Spleen (tissue), 7 donors: ENCODE measurements around the gene ZFYVE26.
"Not testable (repeated sequence)": the region's sequence is repeated elsewhere in the genome, so short reads cannot be mapped to it uniquely, and the experiment has no call there.

ENCODE experiments used
- CTCF ChIP-seq, 11 experiments: fragments of 200-600 bp in 7 of 11; fragments of 450-650 bp in 4 of 11; sonication (generic) in 4 of 11; IDR thresholded peaks in 8 of 11; conservative IDR thresholded peaks in 3 of 11; 1 replicate in 7 of 11; 2 replicates in 4 of 11; pipeline versions ENCODE4 v1.4.0 to v1.8.0; 2016 to 2021; ENCODE audit warnings: antibody characterized with exemption in 11 of 11, inconsistent platforms in 4 of 11, mild to moderate bottlenecking in 1 of 11
- POLR2A ChIP-seq, 3 donors: fragments of 450-650 bp; IDR thresholded peaks; one replicate each; pipeline ENCODE4 v1.5.1; 2017; ENCODE audit warnings: antibody characterized with exemption in 3 of 3, mild to moderate bottlenecking in 1 of 3
- donor health status: DM: no; HTN: no; CAD: no; lungs with moderate emphysema.
- donor health status: DM: no; HTN: no; CAD: no.
- donor health status: DM: no; HTN: no; CAD: no.

- TF ChIP-seq POLR2A (IDR thresholded peaks at IDR 0.05); CTCF (IDR thresholded peaks at IDR 0.05 in 8 of 11, conservative IDR thresholded peaks at IDR 0.05 in 3 of 11): not testable (repeated sequence)
Observed at GRCh38 chr14:67709346-67709745, 107.0 kb downstream of the ZFYVE26 start.
